Epithelial cell of esophagus (primary cell): Measurements from ENCODE around the gene PRR5L.
"Not testable (repeated sequence)": the region's sequence is repeated elsewhere in the genome, so short reads cannot be mapped to it uniquely, and the experiment has no call there.

Experiments
- DNase-seq: peaks from one replicate; pipeline ENCODE4 v3.0.0; 2010; ENCODE audit warnings: low read depth
- H3K4me3 ChIP-seq: 2 replicates; pipeline ENCODE4 v1.5.1; 2011; ENCODE audit warnings: mild to moderate bottlenecking, low read length, control low read depth
- CTCF ChIP-seq: IDR thresholded peaks from 2 replicates; pipeline ENCODE4 v1.5.1; 2011; ENCODE audit warnings: low read depth, mild to moderate bottlenecking, low read length, control low read depth, inconsistent platforms; ENCODE audit not compliant: insufficient read depth; ENCODE audit errors: missing control alignments

Gene PRR5L

GRCh38 chr11:36510594-36510942, 214.5 kb downstream of the PRR5L start:
- peak; percentile 49 for DNase-seq
- peak overlapping the region; percentile 98 for H3K4me3 ChIP-seq
- TF ChIP-seq CTCF: no peak

GRCh38 chr11:36511062-36511461, 215.0 kb downstream of the PRR5L start:
- peak overlapping the region; percentile 98 for H3K4me3 ChIP-seq
- not testable (repeated sequence) for DNase-seq

GRCh38 chr11:36512016-36512415, 215.9 kb downstream of the PRR5L start:
- TF ChIP-seq CTCF: no peak
- no peak overlapping the region for H3K4me3 ChIP-seq
- peak; percentile 48 for DNase-seq

- TF ChIP-seq CTCF: no peak
- peak; percentile 14 for DNase-seq
- H3K4me3 ChIP-seq: no peak overlapping the region
These were observed 217.9 kb downstream of the PRR5L start for GRCh38 chr11:36513965-36514364.
